CMK (cell line): Measurements from ENCODE around the gene CLEC4M.
A peak's percentile ranks its signal among the peaks of the same experiment; 100 is the strongest.
"Not testable (repeated sequence)": the region's sequence is repeated elsewhere in the genome, so short reads cannot be mapped to it uniquely, and the experiment has no call there.

Experiments
- DNase-seq: peaks from one replicate; pipeline ENCODE4 v3.0.0-alpha.2; 2010; ENCODE audit warnings: low read depth

The CLEC4M gene

DNA sequence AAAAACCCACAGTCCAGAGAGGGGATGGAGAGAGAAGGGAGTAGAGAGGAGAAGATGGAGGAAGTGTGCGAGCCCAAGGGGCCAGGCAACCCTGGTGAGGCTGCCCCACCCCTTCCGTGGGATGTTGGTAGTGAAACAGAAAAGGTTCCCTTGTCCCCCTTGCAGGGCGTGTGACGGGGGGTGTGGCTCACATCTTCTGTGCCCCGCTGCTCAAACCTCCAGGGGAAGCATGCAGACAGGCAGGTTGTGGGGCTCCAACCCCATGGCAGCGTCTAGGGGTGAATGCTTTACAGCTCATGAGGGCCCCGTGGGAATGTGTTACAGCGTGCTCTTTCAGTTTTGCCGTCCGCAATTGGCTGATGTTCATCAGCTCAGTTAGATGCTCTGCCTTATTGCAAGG lies 52.3 kb downstream of the CLEC4M start:
- peak; percentile 41 for DNase-seq

DNA sequence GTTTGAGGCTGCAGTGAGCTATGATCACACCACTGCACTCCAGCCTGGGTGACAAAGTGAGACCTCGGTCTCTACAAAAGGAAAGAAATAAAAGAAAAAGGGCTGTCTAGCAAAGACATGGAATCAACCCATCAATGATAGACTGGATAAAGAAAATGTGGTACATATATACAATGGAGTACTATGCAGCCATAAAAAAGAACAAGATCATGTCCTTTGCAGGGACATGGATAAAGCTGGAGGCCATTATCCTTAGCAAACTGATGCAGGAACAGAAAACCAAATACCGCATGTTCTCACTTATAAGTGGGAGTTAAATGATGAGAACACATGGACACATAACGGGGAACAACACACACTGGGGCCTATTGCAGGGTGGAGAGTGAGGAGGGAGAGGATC lies 53.0 kb downstream of the CLEC4M start:
- not testable (repeated sequence) for DNase-seq

DNA sequence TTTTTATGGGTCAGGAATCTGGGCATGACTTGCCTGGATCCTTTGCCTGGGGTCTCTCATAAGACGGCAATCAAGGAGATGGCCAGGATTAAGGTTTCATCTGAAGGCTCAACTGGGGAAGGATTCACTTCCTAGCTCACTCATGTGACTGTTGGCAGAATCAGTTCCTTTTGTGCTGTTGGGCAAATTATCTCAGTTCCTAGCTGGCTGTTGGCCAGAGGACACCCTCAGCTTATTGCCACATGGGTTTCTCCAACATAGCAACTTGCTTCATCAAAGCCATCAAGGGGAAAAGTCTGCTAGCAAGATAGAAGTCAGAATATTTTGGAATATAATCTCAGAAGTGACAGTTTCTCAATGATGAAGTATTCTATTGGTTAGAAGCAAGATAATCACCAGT lies 54.8 kb downstream of the CLEC4M start:
- DNase-seq = no peak

DNA sequence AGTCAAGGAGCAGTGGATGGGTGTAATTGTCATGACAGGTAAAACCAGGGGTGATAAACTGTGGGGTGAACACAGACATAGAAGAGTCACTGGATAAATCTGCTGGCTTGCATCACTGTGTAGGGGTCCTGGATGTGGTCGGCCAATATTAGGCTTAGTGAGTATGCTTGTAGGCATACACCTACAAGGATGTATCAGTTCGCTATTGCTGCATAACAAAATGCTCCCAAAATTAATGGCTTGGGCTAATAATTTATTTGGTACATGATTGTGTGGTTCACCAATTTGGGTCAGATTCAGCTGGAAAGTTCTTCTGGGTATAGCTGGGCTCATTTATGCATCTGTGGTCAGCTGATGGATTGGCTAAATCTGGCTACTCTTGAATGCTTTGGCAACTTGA lies 55.8 kb downstream of the CLEC4M start:
- DNase-seq = no peak
